SK-N-SH (cell line): ENCODE results near the gene HOXC11. TPM values are rescaled to one million over a fixed set of nuclear protein-coding genes. Genes with fewer than 3 reads are reported as not detected.

Experiments used
- CTCF ChIA-PET: fragments of 300-600, 350-600 bp; formaldehyde crosslinking; extraction: SDS; loops from one replicate; lab custom pipeline; 2021; lab: Yijun Ruan, JAX
- POLR2A ChIA-PET: fragments of 350-600 bp; sonication (Branson Sonifier 250); formaldehyde crosslinking; extraction: SDS; loops from one replicate; lab custom pipeline; 2020; ENCODE audit warnings: antibody characterized with exemption, inconsistent platforms; lab: Yijun Ruan, JAX
- DNase-seq: peaks from one replicate; pipeline ENCODE4 v3.0.0; 2012
- H2AFZ ChIP-seq: fragments of 200-600 bp; sonication (generic); 2 replicates; pipeline ENCODE4 v1.8.1; 2016; ENCODE audit warnings: antibody characterized with exemption, mild to moderate bottlenecking, low read depth
- H3F3A ChIP-seq: fragments of 200-600 bp; sonication (generic); replicated peaks from 2 replicates; pipeline ENCODE3; 2016; ENCODE audit warnings: antibody characterized with exemption, mild to moderate bottlenecking; ENCODE audit not compliant: insufficient read depth
- H3K27ac ChIP-seq, 2 experiments: fragments of 200-500 bp in 1 of 2; fragments of 200-600 bp in 1 of 2; sonication (Bioruptor generic) in 1 of 2; sonication (generic), shearing (Covaris generic) in 1 of 2; 2 replicates each; pipeline versions ENCODE4 v1.5.1 to v1.6.1; 2014 to 2016; ENCODE audit warnings: low read depth in 2 of 2, inconsistent platforms in 1 of 2, low read length in 1 of 2, mild to moderate bottlenecking in 1 of 2, mixed read lengths in 1 of 2
- H3K27me3 ChIP-seq: fragments of 200-600 bp; sonication (generic), shearing (Covaris generic); 2 replicates; pipeline ENCODE4 v1.6.1; 2016; ENCODE audit warnings: mixed run types; ENCODE audit not compliant: insufficient read depth
- H3K36me3 ChIP-seq, 2 experiments: fragments of 200-500 bp in 1 of 2; fragments of 200-600 bp in 1 of 2; sonication (Bioruptor generic) in 1 of 2; sonication (generic) in 1 of 2; replicated peaks in 1 of 2; 2 replicates each; pipeline versions ENCODE3 to v1.5.1; 2014 to 2016; ENCODE audit warnings: low read length in 1 of 2, mild to moderate bottlenecking in 1 of 2; ENCODE audit not compliant: insufficient read depth in 2 of 2, control insufficient read depth in 1 of 2
- H3K4me1 ChIP-seq, 2 experiments: fragments of 200-500 bp in 1 of 2; fragments of 200-600 bp in 1 of 2; sonication (Bioruptor generic) in 1 of 2; sonication (generic), shearing (Covaris generic) in 1 of 2; 2 replicates each; pipeline versions ENCODE4 v1.5.1 to v1.6.1; 2014 to 2016; ENCODE audit warnings: low read depth in 1 of 2, low read length in 1 of 2, mixed run types in 1 of 2; ENCODE audit not compliant: insufficient read depth in 2 of 2, control insufficient read depth in 1 of 2
- H3K4me2 ChIP-seq: fragments of 200-600 bp; sonication (generic), shearing (Covaris generic); 2 replicates; pipeline ENCODE4 v1.6.1; 2017; ENCODE audit warnings: mixed run types
- H3K4me3 ChIP-seq, 2 experiments: fragments of 200-500 bp in 1 of 2; fragments of 200-600 bp in 1 of 2; sonication (Bioruptor generic) in 1 of 2; sonication (generic), shearing (Covaris generic) in 1 of 2; 2 replicates each; pipeline versions ENCODE4 v1.5.1 to v1.8.1; 2014 to 2016; ENCODE audit warnings: low read depth in 2 of 2, inconsistent platforms in 1 of 2, low read length in 1 of 2, mild to moderate bottlenecking in 1 of 2, mixed read lengths in 1 of 2, moderate library complexity in 1 of 2
- H3K79me2 ChIP-seq: fragments of 200-600 bp; sonication (generic); 2 replicates; pipeline ENCODE4 v1.8.1; 2017; ENCODE audit warnings: mild to moderate bottlenecking; ENCODE audit not compliant: insufficient read depth
- H3K9ac ChIP-seq: fragments of 200-600 bp; sonication (generic); 2 replicates; pipeline ENCODE4 v1.6.1; 2017; ENCODE audit warnings: mixed run types
- H3K9me2 ChIP-seq: fragments of 200-600 bp; sonication (generic); 2 replicates; pipeline ENCODE4 v1.6.1; 2017; ENCODE audit warnings: mixed run types
- H3K9me3 ChIP-seq: fragments of 200-600 bp; sonication (generic); 2 replicates; pipeline ENCODE4 v1.6.1; 2017; ENCODE audit warnings: mixed run types, mild to moderate bottlenecking, moderate library complexity
- H4K20me1 ChIP-seq: fragments of 200-600 bp; sonication (generic); 2 replicates; pipeline ENCODE4 v1.6.1; 2017; ENCODE audit warnings: mild to moderate bottlenecking, mixed run types; ENCODE audit not compliant: insufficient read depth
- CTCF ChIP-seq: fragments of 200-600 bp; sonication (generic); IDR thresholded peaks from 2 replicates; pipeline ENCODE4 v1.6.1; 2017; ENCODE audit warnings: antibody characterized with exemption, mild to moderate bottlenecking, moderate library complexity
- EZH2phosphoT487 ChIP-seq: fragments of 200-600 bp; sonication (generic); IDR thresholded peaks from 2 replicates; pipeline ENCODE4 v1.6.1; 2017; ENCODE audit warnings: low read depth, mixed run types, mild to moderate bottlenecking, antibody characterized with exemption, moderate library complexity, borderline replicate concordance
- PBX3 ChIP-seq: IDR thresholded peaks from 2 replicates; pipeline ENCODE4; 2012
- RFX5 ChIP-seq: IDR thresholded peaks from 2 replicates; pipeline ENCODE4 v1.6.1; 2012; ENCODE audit warnings: mild to moderate bottlenecking, improper control_type of control experiment, low read length
- SIN3A ChIP-seq: IDR thresholded peaks from 2 replicates; pipeline ENCODE4 v1.6.1; 2012; ENCODE audit warnings: low read depth, mild to moderate bottlenecking, low read length, moderate library complexity, borderline replicate concordance
- WGBS: methylation state at CpG from one replicate; pipeline ENCODE4 v1.1.6; 2017; ENCODE audit warnings: low lambda C conversion rate; 5-methylcytosine and 5-hydroxymethylcytosine counted together
- polyA plus RNA-seq, 3 experiments: library from polyadenylated mRNA; depleted of rRNA; stranded (reverse); fragments of >200 nt; gene quantifications; 2 replicates each; pipeline ENCODE4 v1.2.3, GENCODE V29; 2012

Gene HOXC11
- polyA plus RNA-seq, 1 of the 3 experiments (the other 2 are of a cell fraction): not detected

GRCh38 chr12:53930591-53931255 lies 42.2 kb upstream of the HOXC11 start:
- 21% methylated on average over 28 of the region's 30 CpGs for WGBS
- H3K4me3 ChIP-seq: no peak overlapping the region
- H3F3A ChIP-seq: no peaks in the 10 kb centered on the region
- H3K79me2 ChIP-seq: no peaks in the 10 kb centered on the region
- no peak overlapping the region for H3K4me2 ChIP-seq
- H3K36me3 ChIP-seq: no peaks in the 10 kb centered on the region
- H4K20me1 ChIP-seq: no peaks in the 10 kb centered on the region
- no peak for DNase-seq
- TF ChIP-seq EZH2phosphoT487: no peak
- TF ChIP-seq PBX3: no peak
- TF ChIP-seq, all 33 proteins: peak for 0
- H3K9ac ChIP-seq: no peak overlapping the region
- H3K9me2 ChIP-seq: no peaks in the 10 kb centered on the region
- POLR2A ChIA-PET: no interaction called here
- H2AFZ ChIP-seq: no peak overlapping the region
- H3K27ac ChIP-seq: no peak overlapping the region
- H3K4me1 ChIP-seq: no peaks in the 10 kb centered on the region
- CTCF ChIA-PET: no interaction called here
- H3K27me3 ChIP-seq: peaks cover 97% of the 10 kb centered on the region
- H3K9me3 ChIP-seq: no peaks in the 10 kb centered on the region

GRCh38 chr12:53931844-53932581 lies 40.9 kb upstream of the HOXC11 start:
- TF ChIP-seq RFX5 (no peak), CTCF (no peak)
- TF ChIP-seq, all 33 proteins: peak for 0
- POLR2A ChIA-PET: no interaction called here
- Histone ChIP-seq H3K27me3 (peaks cover 97% of the 10 kb centered on the region), H2AFZ (no peak overlapping the region), H3K4me1 (no peaks in the 10 kb centered on the region), H4K20me1 (no peaks in the 10 kb centered on the region), H3K9ac (no peak overlapping the region), H3K27ac (no peak overlapping the region), H3K4me2 (no peak overlapping the region), H3K9me2 (no peaks in the 10 kb centered on the region), H3K9me3 (no peaks in the 10 kb centered on the region), H3K36me3 (no peaks in the 10 kb centered on the region), H3K79me2 (no peaks in the 10 kb centered on the region), H3F3A (no peaks in the 10 kb centered on the region), H3K4me3 (no peak overlapping the region)
- WGBS: 52% methylated on average over 4 of the region's 4 CpGs
- no peak for DNase-seq
- CTCF ChIA-PET: interaction anchor here (0.8 to 1.0 kb wide), 2 partner anchors 53 kb away, joined by 3 to 4 read pairs; partner anchors contain the start of gene HOXC10

- no peak for DNase-seq
- CTCF ChIA-PET: interaction anchor here (1.0 kb wide), 1 partner anchor 52 kb away, joined by 3 read pairs; the partner anchor contains the start of gene HOXC10
- Histone ChIP-seq H3K4me3 (no peak overlapping the region), H3F3A (no peaks in the 10 kb centered on the region), H3K79me2 (no peaks in the 10 kb centered on the region), H3K9ac (no peak overlapping the region), H3K9me3 (no peaks in the 10 kb centered on the region), H2AFZ (no peak overlapping the region), H3K27ac (no peak overlapping the region), H3K4me2 (no peak overlapping the region), H3K4me1 (no peaks in the 10 kb centered on the region; a peak in 1 of 4 replicates), H3K9me2 (no peaks in the 10 kb centered on the region), H3K27me3 (peaks cover 97% of the 10 kb centered on the region), H3K36me3 (no peaks in the 10 kb centered on the region), H4K20me1 (no peaks in the 10 kb centered on the region)
- WGBS: 28% methylated on average over 4 of the region's 4 CpGs
- no peak for TF ChIP-seq SIN3A
- POLR2A ChIA-PET: no interaction called here
These were observed 40.0 kb upstream of the HOXC11 start for GRCh38 chr12:53932915-53933314.
